DMS79 (cell line): Measurements from ENCODE around the gene SLC16A11.
"Not testable (repeated sequence)": the region's sequence is repeated elsewhere in the genome, so short reads cannot be mapped to it uniquely, and the experiment has no call there.

ENCODE experiments used
- DNase-seq: peaks from one replicate; lab custom pipeline; 2025; lab: John Stamatoyannopoulos, UW

SLC16A11 gene

DNA sequence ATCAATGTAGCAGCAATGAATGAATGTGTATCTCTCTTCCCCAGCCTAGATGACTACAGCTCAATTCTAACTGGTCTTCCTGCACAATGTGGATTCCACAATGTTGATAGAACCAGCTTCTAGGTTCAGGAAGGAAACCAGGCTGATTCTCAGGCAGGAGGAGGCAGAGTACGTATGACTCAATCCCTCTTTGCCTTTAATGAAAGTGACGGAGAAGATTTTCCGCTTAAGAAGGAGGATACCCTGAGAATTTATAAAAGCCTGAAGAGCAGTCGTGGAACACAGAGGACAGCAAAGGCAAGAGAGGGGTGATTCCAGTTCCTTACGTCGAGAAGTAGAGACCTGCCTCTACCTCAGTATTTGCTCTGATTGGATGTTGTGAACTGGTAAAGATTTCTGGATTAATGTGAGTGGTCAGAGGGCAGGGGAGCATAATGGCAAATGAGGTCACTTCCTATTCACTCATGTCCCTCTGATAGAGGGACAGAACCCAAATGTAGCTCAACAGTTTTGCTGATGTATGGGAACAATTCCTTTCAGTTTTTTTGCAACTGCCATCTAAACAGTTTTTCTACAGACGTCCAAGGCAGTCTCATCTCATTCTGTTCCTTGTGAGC is 15.0 kb upstream of the SLC16A11 start:
- no peak for DNase-seq

DNA sequence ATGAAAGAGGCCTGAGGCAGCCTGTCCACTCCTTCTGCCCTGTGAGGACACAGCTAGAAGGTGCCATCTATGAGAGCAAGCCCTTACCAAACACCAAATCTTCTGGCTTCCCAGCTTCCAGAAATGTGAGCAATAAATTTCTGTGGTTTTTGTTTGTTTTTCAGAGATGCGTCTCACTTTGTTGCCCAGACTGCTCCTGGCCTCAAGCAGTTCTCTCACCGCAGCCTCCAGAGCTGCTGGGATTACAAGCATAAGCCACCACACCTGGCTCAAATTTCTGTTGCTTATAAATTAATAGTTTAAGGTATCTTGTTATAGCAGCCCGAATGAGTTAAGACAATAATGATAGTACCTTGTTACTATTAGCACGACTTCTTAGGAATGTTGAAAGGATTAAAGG is 12.5 kb upstream of the SLC16A11 start:
- no peak for DNase-seq

- DNase-seq = not testable (repeated sequence)
Observed at GRCh38 chr17:7050583-7050982, 6.7 kb upstream of the SLC16A11 start.

- DNase-seq = no peak
Observed at GRCh38 chr17:7048968-7049367, 5.1 kb upstream of the SLC16A11 start.

DNA sequence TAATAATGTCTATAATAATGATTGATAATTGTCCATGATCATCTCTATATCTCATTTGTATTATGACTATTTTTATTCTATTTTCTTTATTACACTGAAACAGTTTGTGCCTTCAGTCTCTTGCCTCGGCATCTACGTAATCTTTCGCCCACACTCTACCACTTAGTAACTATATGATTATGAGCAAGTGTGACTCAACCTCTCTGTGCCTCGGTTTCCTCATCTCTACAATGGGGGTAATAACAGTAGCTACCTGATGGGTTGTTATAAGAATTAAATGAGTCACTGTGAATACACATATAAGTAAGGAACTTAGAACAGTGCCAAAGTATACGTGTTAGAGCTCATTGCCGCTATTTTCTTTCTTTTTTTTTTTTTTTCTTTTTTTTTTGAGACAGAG is 3.7 kb upstream of the SLC16A11 start:
- DNase-seq = no peak

DNA sequence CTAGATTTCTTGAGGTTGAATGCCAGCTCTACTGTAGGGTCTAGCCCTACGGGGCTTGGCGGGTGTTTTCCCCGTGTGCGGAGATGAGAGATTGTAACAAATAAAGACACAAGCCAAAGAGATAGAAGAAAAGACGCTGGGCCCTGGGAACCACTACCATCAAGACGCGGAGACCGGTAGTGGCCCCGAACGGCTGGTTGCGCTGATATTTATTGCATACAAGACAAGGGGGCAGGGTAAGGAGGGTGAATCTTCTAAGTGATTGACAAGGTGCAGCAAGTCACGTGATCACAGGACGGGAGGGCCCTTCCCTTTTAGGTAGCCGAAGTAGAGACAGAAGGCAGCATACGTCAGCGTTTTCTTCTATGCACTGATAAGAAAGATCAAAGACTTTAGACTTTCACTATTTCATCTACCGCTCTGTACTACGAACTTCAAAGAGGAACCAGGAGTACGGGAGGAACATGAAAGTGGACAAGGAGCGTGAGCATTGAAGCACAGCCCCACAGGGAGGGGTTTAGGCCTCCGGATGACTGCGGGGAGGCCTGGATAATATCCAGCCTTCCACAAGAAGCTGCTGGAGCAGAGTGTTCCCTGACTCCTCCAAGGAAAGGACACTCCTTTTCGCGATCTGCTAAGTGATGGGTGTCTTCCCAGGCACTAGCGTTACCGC is 3.0 kb upstream of the SLC16A11 start:
- peak; percentile 44 for DNase-seq

- peak; percentile 86 for DNase-seq
Observed at GRCh38 chr17:7046127-7046724, 2.3 kb upstream of the SLC16A11 start.

GRCh38 chr17:7045492-7046126 is 1.7 kb upstream of the SLC16A11 start:
- peak; percentile 67 for DNase-seq

- no peak for DNase-seq
Observed at GRCh38 chr17:7043182-7043496, 753 bp downstream of the SLC16A11 start.

DNA sequence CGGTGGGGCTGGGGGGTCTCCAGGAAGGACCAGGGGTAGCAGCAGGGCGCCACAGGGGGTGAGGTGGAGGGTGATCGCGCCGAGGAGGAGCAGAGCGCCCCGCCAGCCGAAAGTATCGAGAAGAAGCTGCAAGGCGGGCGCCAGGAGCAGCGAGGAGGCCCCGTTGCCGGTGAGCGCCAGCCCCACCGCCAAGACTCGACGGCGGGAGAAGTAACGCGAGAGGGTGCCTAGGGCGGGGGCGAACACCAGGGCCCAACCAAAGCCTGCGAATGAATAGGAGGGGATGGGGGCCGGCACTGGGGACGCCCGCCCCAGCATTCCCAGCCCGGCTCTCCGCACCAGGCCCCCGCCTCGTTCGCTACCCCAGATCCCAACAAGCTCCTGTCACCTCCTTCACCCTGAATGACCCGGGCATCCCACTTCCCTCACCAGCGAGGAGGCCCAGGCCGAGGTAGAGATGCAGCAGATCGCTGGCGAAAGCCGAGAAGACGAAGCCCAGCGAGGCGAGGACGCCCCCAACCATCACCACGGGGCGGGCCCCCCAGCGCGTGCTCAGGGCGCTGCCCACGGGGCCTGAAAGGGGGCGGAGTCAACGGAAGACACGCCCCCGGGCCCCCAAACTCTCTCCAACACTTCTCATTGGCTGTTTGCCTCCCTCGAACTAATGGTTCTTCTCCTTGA is 1.3 kb downstream of the SLC16A11 start:
- DNase-seq = no peak

- DNase-seq = no peak
Observed at GRCh38 chr17:7041607-7042500, 2.0 kb downstream of the SLC16A11 start.

GRCh38 chr17:7039832-7040231 is 4.1 kb downstream of the SLC16A11 start:
- no peak for DNase-seq

DNA sequence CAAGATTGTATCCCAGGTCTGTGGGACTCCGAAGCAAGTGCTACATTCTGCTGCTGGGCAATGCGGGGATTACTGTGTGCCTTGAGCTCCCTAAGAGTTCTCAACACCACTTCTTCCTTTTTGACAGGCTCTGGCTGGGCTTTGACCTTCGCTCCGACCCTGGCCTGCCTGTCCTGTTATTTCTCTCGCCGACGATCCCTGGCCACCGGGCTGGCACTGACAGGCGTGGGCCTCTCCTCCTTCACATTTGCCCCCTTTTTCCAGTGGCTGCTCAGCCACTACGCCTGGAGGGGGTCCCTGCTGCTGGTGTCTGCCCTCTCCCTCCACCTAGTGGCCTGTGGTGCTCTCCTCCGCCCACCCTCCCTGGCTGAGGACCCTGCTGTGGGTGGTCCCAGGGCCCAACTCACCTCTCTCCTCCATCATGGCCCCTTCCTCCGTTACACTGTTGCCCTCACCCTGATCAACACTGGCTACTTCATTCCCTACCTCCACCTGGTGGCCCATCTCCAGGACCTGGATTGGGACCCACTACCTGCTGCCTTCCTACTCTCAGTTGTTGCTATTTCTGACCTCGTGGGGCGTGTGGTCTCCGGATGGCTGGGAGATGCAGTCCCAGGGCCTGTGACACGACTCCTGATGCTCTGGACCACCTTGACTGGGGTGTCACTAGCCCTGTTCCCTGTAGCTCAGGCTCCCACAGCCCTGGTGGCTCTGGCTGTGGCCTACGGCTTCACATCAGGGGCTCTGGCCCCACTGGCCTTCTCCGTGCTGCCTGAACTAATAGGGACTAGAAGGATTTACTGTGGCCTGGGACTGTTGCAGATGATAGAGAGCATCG is 5.6 kb downstream of the SLC16A11 start:
- DNase-seq = no peak

DNA sequence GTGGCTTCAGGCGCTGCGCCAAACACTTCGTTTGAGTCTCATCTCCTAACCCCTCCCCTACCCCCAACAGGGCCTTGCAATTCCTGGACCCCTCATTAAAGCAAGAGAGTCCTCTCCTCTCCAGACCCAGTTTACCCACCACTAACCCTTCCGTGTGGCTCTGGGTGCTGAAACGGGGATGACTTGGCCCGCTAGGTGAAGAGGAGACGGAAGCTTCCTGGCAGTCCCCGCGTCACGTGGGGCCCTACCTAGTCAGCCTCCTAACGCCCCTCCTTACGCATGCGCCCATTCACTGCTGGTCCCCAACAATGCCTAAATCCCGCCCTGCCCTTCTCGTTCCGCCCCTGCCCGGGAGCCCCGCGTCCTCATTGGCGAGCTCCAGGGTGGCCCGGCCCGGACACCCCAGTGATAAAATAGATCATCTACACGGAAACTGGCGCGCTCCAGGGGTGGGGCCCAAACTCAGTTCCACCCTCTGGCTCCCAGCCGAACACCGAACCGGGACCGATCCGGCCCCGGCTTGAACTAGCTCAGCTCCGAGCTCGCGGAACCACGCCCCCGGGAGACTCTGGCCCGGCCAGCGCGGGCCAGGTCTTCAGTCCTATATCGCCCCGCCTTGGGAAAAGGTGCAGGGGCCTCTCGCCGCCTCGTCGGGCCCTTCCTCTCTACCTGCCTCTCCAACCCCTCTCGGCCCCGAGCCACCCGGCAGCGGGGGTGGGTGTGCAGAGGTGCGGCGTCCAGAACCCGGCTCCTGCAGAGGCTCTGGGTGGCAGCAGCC is 8.1 kb downstream of the SLC16A11 start, which contains the start of gene SLC16A13:
Gene SLC16A13 (plus strand): TSS at position 425 of the 778 bp plus-strand sequence. CDS start 368 bp downstream, outside the sequence.
- peak; percentile 96 for DNase-seq

DNA sequence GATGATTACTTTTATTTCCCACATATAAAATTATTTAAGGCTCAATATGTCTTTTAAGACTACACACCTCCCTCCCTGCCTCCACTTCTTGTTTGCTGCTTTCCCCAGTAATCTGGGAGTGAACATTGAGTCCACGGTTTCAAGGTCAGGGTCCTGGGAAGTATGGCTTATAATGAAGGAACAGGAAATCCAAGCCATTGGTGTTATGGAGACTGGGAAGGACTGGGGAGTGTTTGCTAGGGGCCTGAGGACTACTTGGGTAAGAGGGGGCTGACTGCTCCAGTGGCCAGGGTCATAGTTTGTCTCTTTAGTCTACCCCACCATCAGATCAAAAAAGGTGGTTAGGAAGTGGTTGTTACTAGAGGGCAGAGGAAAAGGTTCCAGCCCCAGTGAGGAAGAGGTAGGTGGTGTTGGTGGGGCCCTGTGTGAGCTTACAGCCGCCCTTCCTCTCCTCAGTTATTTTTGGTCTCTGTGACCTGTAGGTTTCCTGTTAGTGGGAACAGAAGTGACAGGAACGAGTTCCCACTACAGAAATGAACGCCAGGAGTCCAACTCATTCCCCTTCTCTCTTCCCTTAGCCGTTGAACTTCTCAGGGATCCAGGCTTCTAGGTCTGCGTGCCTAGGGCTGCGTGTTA is 8.8 kb downstream of the SLC16A11 start:
- DNase-seq = no peak

DNA sequence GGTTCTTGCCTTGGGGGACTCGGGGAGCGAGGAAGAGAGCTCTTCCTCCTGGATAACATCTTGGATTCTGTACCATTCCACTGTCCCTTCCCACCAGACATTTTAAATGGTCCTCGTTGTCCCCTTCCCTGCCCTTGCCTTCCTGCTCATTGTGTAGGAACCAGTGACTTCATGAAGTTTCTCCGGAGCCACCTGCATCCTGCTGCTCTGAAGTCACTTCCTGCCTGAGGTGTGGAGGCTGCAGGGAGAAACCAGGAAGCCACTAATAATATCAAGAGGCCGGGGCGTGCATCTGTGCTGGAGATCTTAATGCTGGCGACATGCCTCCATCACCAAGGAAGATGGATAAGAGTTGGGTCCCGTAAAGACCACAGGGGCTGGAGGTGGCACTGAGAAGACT is 14.2 kb downstream of the SLC16A11 start:
- no peak for DNase-seq

GRCh38 chr17:7029096-7029495 is 14.8 kb downstream of the SLC16A11 start:
- no peak for DNase-seq

GRCh38 chr17:7027335-7027734 is 16.6 kb downstream of the SLC16A11 start:
- no peak for DNase-seq

DNA sequence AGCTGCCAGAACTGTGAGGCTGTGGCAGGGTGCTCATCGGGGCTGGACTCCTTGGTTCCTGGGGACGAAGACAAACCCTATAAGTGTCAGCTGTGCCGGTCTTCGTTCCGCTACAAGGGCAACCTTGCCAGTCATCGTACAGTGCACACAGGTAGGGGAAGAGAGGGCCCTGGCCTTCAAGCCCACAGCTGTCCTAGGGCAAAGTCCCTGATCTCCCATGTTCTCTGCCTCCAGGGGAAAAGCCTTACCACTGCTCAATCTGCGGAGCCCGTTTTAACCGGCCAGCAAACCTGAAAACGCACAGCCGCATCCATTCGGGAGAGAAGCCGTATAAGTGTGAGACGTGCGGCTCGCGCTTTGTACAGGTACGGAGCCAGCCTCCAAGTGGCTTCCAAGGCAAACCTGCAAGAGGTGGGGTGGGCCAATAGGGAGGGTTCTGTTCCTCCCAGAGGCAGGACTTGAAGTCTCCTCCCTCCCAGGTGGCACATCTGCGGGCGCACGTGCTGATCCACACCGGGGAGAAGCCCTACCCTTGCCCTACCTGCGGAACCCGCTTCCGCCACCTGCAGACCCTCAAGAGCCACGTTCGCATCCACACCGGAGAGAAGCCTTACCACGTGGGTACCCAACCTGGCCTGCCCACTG is 17.3 kb downstream of the SLC16A11 start:
- DNase-seq = no peak
